Measurements from ENCODE around the gene HSD17B1.

DNA sequence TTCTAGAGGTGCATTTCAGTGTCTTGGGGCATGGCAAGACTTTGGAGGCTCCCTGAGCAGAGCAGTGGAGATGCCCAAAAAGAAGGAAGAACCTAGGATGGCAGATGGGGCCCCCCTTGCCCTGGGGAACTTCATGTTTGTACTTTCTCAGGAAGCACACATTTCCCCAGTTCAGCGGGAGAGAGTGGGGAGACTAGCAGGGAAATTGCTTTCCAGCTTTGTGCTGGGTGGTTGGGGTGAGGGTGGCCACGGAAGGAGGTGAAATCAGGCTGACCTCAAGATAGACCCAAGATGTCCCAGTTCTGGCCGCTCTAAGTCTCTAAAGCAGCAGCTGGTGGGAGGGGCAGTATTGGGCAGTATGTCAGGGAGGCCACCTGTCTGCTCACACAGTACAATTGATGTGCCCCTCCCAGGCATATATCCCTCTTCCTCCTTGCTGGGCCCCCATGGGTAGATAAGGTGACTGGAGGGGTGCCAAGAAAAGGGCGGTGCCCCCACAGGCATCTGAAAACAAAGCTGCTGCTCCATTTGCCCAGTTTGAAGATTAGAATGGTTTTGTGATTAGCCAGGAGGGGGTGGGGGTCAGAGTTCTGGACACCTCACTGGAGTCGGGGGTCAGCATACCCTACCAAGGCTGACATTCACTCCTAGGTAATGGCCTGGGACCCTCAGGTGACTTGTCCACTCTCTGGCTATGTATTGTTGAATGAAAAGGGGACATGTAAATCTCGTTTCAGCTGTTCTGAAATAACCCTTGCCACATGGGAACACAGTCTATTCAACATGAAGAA is 33.8 kb upstream of the HSD17B1 start:
- no peak for TF ChIP-seq POLR2AphosphoS5 (IDR thresholded peaks at IDR 0.05; ENCODE audit: low read depth, low read length)
- TF ChIP-seq POLR2A (IDR thresholded peaks at IDR 0.05; ENCODE audit: low read depth, low read length), result no peak
